Naive B cell (primary cell): ENCODE measurements around the gene TBL1X. TPM values are rescaled to one million over a fixed set of nuclear protein-coding genes. Genes with fewer than 3 reads are reported as not detected.

Source experiments
- ATAC-seq, 2 donors: fragments of 150-1000 bp; cut with Tn5 transposase; 2 replicates each; pipeline ENCODE4 v1.10.0; 2021; ENCODE audit warnings: low read depth in 2 of 2, mild to moderate bottlenecking in 2 of 2, moderate library complexity in 2 of 2
- DNase-seq: peaks from one replicate; pipeline ENCODE4 v3.0.0; 2022
- H3K27ac Mint-ChIP-seq, 6 donors: one replicate each; pipeline ENCODE4 v1.8.0; 2020 to 2022; ENCODE audit warnings: mild to moderate bottlenecking in 6 of 6, mixed read lengths in 6 of 6, moderate library complexity in 5 of 6, inconsistent platforms in 2 of 6
- H3K27me3 Mint-ChIP-seq, 3 donors: one replicate each; pipeline ENCODE4 v1.8.0; 2021 to 2022; ENCODE audit warnings: mixed read lengths in 3 of 3, mild to moderate bottlenecking in 1 of 3
- H3K36me3 Mint-ChIP-seq, 2 donors: one replicate each; pipeline ENCODE4 v1.8.0; 2020 to 2022; ENCODE audit warnings: mixed read lengths in 2 of 2, inconsistent platforms in 1 of 2, mild to moderate bottlenecking in 1 of 2
- H3K4me1 Mint-ChIP-seq, 3 donors: one replicate each; pipeline ENCODE4 v1.8.0; 2020 to 2022; ENCODE audit warnings: mixed read lengths in 3 of 3, inconsistent platforms in 1 of 3, mild to moderate bottlenecking in 1 of 3, moderate library complexity in 1 of 3
- H3K4me3 Mint-ChIP-seq, 8 donors: one replicate each; pipeline ENCODE4 v1.8.0; 2020 to 2022; ENCODE audit warnings: mild to moderate bottlenecking in 8 of 8, mixed read lengths in 8 of 8, moderate library complexity in 8 of 8, inconsistent platforms in 2 of 8
- H3K9me3 Mint-ChIP-seq, 7 donors: one replicate each; pipeline ENCODE4 v1.8.0; 2020 to 2022; ENCODE audit warnings: mixed read lengths in 7 of 7, mild to moderate bottlenecking in 5 of 7, inconsistent platforms in 2 of 7, moderate library complexity in 1 of 7
- polyA plus RNA-seq, 6 donors: library from polyadenylated mRNA; unstranded; fragments of 300-500 nt; fragmentation: Illumina TruSeq; gene quantifications; one replicate each; pipeline ENCODE4 v1.2.3, GENCODE V29; 2021; ENCODE audit warnings: low read depth in 6 of 6

The TBL1X gene
- polyA plus RNA-seq, 6 donors from 2014 or later, result 14.0 to 26.8 (median 18.8) TPM

DNA sequence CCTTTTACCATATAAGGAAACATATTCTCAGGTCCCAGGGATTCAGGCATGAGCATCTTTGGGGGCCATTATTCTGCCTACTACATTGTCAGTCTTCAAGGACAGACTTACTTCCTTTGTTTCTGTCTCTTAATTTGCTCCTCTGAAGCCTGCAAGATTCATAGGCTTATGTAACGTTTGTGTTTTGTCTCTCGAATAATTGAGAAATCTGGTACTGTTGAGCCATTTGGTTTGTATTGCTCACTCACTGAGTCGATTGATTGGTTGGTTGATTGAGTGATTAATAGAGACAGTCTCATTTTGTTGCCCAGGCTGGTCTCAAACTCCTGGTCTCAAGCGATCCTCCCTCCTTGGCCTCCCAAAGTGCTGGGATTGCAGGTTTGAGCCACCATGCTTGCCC is 23.7 kb downstream of the TBL1X start:
- Mint-ChIP-seq H3K36me3 (peaks cover 0 to 4% of the 10 kb centered on the region in 2 donors), H3K27ac (peak overlapping the region in 1 of 6 donors; percentile 26), H3K27me3 (no peaks in the 10 kb centered on the region), H3K4me1 (peaks cover 20 to 35% (median 33%) of the 10 kb centered on the region in 3 donors), H3K4me3 (no peak overlapping the region), H3K9me3 (peaks cover 0 to 7% (median 2%) of the 10 kb centered on the region in 7 donors)
- DNase-seq (no peak), ATAC-seq (no peak)

DNA sequence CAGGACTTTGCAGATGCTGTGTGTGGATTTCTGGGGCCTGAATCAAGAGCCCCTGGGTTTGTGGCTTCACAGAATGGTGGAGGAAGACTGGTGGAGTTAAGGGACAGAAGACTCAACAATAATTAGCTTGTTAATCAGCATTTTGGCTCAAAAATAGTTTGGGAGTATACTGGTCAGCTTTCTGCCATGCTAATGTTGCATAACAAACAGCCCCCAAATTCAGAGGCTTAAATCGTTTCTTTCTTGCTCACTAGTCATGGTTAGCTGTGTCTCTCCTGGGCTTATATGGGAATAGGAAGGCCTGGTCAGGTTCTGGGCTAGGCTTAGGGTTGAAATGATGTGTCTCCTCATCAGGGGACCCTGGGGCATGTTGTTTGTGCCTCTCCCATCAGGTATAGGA is 24.4 kb downstream of the TBL1X start:
- Mint-ChIP-seq H3K4me3 (no peak overlapping the region), H3K27ac (peak overlapping the region in 2 of 6 donors; percentile 44 to 59), H3K27me3 (no peaks in the 10 kb centered on the region), H3K9me3 (peaks cover 0 to 7% (median 0%) of the 10 kb centered on the region in 7 donors), H3K4me1 (peaks cover 18 to 33% (median 32%) of the 10 kb centered on the region in 3 donors), H3K36me3 (peaks cover 0 to 4% of the 10 kb centered on the region in 2 donors)
- no peak for ATAC-seq
- no peak for DNase-seq

DNA sequence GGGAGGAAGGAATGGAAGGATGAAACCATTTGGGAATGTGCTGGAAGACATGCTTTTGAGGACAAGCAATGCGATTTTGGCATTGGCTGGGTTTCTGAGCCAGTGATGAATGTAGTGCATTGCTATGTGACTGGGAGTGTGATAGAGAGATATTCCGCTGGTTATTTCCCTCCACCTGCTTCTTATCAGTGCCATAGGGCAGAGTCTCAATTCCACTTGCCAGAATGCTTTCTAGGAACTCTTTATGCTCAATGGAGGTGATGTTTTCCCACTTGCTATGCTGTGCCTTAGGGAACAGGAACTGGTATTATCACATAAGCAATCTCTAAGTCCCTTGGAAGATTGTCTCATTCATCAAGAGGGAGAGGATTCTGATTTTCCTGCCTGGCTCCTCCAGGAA is 28.0 kb downstream of the TBL1X start:
- Mint-ChIP-seq H3K4me1 (peaks cover 22 to 36% (median 23%) of the 10 kb centered on the region in 3 donors), H3K27ac (no peak overlapping the region), H3K36me3 (peaks cover 0 to 4% of the 10 kb centered on the region in 2 donors), H3K27me3 (no peaks in the 10 kb centered on the region), H3K9me3 (peaks cover 0 to 7% (median 0%) of the 10 kb centered on the region in 7 donors), H3K4me3 (no peak overlapping the region)
- no peak for DNase-seq
- no peak for ATAC-seq

DNA sequence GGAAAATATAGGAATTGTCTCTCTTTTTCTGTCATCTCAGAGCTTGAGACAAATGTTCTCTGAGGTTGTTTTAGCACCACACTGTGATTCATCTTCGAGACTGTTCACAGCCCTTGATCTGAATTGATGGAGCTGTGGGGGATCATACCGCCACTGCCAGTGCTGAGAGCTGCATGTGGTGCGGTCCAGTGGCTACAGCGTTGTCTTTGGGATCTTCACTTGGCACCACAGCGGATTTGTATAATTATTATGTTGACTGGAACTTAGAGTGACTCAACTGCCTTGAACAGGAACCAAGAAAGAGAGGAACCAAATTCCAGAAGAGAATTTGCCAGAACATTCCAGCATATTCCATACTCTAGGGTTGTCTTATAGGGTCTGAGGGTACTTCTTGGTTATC is 29.1 kb downstream of the TBL1X start:
- Mint-ChIP-seq H3K36me3 (peaks cover 2 to 4% of the 10 kb centered on the region in 2 donors), H3K4me3 (no peak overlapping the region), H3K9me3 (peaks cover 0 to 7% (median 0%) of the 10 kb centered on the region in 7 donors), H3K27me3 (no peaks in the 10 kb centered on the region), H3K4me1 (peaks cover 22 to 40% (median 27%) of the 10 kb centered on the region in 3 donors), H3K27ac (peak overlapping the region in 1 of 6 donors; percentile 33)
- ATAC-seq (no peak), DNase-seq (no peak)

DNA sequence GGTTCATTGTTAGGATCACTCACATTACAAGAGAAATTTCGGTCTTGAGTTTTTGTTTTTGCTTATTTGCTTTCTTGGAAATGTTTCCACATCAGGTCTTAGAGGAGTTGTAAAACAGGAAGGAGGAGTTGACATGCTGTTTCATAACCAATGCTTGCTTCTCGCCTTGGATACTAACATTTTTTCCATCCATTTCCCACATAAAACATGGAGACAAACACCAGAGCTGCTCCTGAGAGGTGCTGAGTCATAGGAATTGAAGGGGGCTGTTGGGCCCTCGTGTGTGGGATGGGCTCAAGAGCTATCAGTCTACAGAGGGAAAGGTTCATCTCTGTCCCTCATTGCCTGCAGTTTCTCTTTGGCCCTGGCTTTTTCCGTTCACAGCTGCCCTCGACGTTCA is 29.9 kb downstream of the TBL1X start:
- H3K27ac Mint-ChIP-seq, result no peak overlapping the region
- no peak for ATAC-seq

DNA sequence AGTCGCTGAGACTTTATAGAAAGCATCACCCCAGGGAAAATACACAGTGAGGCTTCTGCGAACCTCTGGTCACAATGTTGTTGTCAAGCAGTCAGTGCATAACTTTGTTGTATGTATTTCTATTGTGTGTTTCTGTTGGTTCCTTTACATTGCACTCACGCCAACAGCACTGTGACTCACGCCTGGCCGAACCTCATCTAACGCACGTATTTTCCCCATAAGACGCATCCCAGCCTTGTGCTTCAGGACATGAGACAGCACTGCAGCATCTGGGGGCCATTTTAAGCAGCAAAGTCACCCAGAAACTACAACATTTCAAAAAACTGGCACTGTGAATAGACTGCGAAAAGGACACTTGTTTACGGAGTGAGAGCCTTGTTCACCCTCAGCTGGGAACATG is 30.6 kb downstream of the TBL1X start:
- H3K4me3 Mint-ChIP-seq, result no peak overlapping the region

More for the DNA sequence above, 29.9 kb downstream of the TBL1X start:
- H3K9me3 Mint-ChIP-seq, result peaks cover 0 to 8% (median 0%) of the 10 kb centered on the region in 7 donors
- no peak for DNase-seq
- no peaks in the 10 kb centered on the region for H3K27me3 Mint-ChIP-seq
- H3K4me3 Mint-ChIP-seq, result no peak overlapping the region
- H3K36me3 Mint-ChIP-seq, result peaks cover 4 to 8% of the 10 kb centered on the region in 2 donors
- H3K4me1 Mint-ChIP-seq, result peaks cover 20 to 43% (median 32%) of the 10 kb centered on the region in 3 donors

DNA sequence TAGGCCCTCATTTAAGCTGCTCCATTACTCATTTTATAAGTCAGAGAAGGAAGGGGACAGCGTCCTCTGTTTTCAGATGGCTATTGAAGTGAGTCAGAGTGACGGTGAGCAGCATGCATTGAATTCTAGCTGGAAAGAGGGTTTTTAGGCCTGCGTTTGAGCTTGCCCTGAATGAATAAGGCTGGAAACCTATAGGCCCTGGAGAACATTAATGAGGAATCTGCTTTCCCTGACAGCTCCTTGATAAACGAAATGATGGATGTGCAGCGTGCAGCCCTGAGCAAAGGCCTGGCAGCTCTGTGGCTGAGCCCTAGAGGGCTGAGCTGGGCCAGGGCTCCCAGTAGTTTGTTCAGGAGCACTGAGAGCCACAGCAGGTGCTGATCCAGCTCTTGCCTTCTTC is 33.4 kb downstream of the TBL1X start:
- Mint-ChIP-seq H3K27me3 (no peaks in the 10 kb centered on the region), H3K36me3 (peaks cover 19 to 23% of the 10 kb centered on the region in 2 donors), H3K4me3 (no peak overlapping the region), H3K27ac (peak overlapping the region in 1 of 6 donors; percentile 59), H3K9me3 (peaks cover 0 to 3% (median 1%) of the 10 kb centered on the region in 7 donors), H3K4me1 (peaks cover 19 to 32% (median 21%) of the 10 kb centered on the region in 3 donors)
- ATAC-seq (no peak), DNase-seq (no peak)

More for the DNA sequence above, 30.6 kb downstream of the TBL1X start:
- no peak for DNase-seq
- Mint-ChIP-seq H3K36me3 (peaks cover 4 to 8% of the 10 kb centered on the region in 2 donors), H3K9me3 (peaks cover 0 to 8% (median 0%) of the 10 kb centered on the region in 7 donors), H3K27me3 (no peaks in the 10 kb centered on the region), H3K4me1 (peaks cover 20 to 42% (median 32%) of the 10 kb centered on the region in 3 donors), H3K27ac (no peak overlapping the region)
- no peak for ATAC-seq

DNA sequence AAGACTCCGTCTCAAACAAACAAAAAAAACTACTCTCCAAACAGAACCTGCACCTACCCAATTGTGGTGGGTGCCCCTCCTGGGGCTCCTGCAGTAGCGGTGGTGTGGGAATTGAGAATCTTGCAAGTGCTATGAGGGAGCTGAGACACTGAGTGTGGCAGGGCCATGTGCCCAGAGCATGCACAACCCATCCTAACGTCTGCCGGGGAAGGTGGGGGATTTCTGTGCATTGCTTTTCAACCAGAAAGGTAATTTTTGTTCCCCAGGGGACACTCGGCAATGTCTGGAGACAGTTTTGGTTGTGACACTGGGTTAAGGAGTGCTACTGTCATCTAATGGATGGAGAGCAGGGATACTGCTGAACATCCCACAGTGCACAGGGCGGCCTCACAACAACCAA is 35.7 kb downstream of the TBL1X start:
- Mint-ChIP-seq H3K27ac (no peak overlapping the region), H3K4me1 (peaks cover 19 to 26% (median 21%) of the 10 kb centered on the region in 3 donors), H3K27me3 (no peaks in the 10 kb centered on the region), H3K9me3 (peaks cover 0 to 5% (median 1%) of the 10 kb centered on the region in 7 donors), H3K4me3 (no peak overlapping the region), H3K36me3 (peaks cover 19 to 32% of the 10 kb centered on the region in 2 donors)
- ATAC-seq (no peak), DNase-seq (no peak)

DNA sequence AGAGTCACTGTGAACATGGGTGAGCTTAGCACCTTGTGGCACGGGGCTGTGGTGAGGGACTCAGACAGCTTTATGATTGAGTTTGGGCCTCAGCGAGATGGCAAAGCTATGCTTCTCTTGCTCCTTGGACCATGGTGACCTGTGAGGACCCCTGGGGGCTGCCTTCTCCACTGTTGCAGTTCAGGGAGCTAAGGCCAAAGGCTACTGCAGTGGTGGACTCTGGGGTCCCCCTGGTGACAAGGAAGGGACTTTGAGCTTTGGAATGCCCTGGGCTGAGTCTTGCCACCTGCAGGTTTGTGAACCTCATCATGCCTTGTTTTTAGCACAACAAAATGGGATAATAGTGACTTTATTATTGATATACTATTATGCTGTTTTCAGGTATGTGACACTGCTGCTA is 36.5 kb downstream of the TBL1X start:
- ATAC-seq (no peak), DNase-seq (no peak)
- H3K36me3 Mint-ChIP-seq, result peaks cover 15 to 37% of the 10 kb centered on the region in 2 donors
- H3K27ac Mint-ChIP-seq, result no peak overlapping the region
- H3K4me1 Mint-ChIP-seq, result peaks cover 18 to 20% (median 19%) of the 10 kb centered on the region in 3 donors
- H3K4me3 Mint-ChIP-seq, result no peak overlapping the region
- peaks cover 0 to 5% (median 3%) of the 10 kb centered on the region in 7 donors for H3K9me3 Mint-ChIP-seq
- no peaks in the 10 kb centered on the region for H3K27me3 Mint-ChIP-seq

DNA sequence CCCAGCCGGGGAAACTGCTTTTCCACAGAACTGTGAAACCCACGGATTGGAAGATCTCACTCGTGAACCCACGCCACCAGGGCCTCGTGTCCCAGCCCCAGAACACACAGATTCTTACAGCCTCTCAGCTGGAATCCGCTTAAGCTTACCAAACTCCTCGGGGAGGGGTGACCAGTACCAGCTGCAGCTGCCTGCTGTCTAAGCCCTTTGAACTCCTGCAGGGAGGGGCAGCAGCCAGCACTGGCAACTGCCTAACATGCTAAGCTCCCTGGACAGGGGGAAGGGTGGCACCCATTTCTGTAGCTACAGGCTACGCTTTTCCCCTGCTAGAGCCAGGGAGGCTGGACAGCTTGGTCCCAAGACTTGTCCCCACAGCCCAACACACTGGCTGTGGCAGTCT is 38.4 kb downstream of the TBL1X start:
- Mint-ChIP-seq H3K27me3 (no peaks in the 10 kb centered on the region), H3K27ac (no peak overlapping the region), H3K4me3 (no peak overlapping the region), H3K9me3 (peaks cover 0 to 13% (median 5%) of the 10 kb centered on the region in 7 donors), H3K4me1 (peaks cover 9 to 19% (median 15%) of the 10 kb centered on the region in 3 donors), H3K36me3 (peaks cover 19 to 38% of the 10 kb centered on the region in 2 donors)
- DNase-seq, result no peak
- no peak for ATAC-seq

DNA sequence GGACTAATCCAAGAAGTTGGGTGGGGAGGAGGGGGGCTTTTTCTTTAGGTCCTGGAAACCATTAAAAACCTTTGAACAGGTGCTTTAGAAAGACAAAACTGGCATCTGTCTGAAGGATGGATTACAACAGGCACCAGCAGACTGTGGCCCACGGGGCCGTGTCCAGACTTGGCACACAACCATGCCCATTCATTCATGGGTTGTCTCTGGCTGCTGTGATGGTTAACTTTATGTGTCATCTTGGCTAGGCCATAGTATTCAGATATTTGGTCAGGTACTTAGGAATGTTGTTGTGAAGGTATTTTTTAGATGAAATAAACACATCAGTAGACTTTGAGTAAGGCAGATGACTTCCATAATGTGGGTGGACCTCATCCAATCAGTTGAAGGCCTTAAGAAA is 45.5 kb downstream of the TBL1X start:
- Mint-ChIP-seq H3K9me3 (peaks cover 0 to 12% (median 7%) of the 10 kb centered on the region in 7 donors), H3K4me3 (no peak overlapping the region), H3K36me3 (peaks cover 7 to 9% of the 10 kb centered on the region in 2 donors), H3K4me1 (peaks cover 13 to 34% (median 17%) of the 10 kb centered on the region in 3 donors), H3K27me3 (no peaks in the 10 kb centered on the region), H3K27ac (no peak overlapping the region)
- DNase-seq (no peak), ATAC-seq (no peak)

DNA sequence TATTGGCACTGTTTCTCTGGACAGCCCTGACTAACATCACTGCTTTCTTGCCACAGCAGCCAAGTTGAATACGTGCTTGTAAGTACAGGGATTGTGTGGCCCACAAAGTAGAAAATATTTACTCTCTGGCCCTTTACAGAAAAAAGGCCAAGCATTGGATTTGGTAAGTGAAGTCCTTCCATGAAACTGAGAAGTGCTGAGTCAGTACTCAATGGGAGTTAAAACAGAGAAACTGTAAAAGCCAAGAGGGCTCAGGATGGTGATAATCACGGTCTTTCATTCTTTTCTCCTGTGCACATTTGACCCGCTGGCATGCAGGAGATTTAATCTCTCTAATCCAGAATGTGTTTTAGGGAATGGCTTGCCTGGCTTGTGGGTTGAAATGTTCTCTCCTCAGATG is 46.1 kb downstream of the TBL1X start:
- ATAC-seq (no peak), DNase-seq (no peak)
- peaks cover 0 to 12% (median 6%) of the 10 kb centered on the region in 7 donors for H3K9me3 Mint-ChIP-seq
- H3K4me3 Mint-ChIP-seq, result no peak overlapping the region
- peak overlapping the region in 2 of 6 donors; percentile 40 to 68 for H3K27ac Mint-ChIP-seq
- peaks cover 5 to 9% of the 10 kb centered on the region in 2 donors for H3K36me3 Mint-ChIP-seq
- H3K4me1 Mint-ChIP-seq, result peaks cover 17 to 40% (median 23%) of the 10 kb centered on the region in 3 donors
- H3K27me3 Mint-ChIP-seq, result no peaks in the 10 kb centered on the region

DNA sequence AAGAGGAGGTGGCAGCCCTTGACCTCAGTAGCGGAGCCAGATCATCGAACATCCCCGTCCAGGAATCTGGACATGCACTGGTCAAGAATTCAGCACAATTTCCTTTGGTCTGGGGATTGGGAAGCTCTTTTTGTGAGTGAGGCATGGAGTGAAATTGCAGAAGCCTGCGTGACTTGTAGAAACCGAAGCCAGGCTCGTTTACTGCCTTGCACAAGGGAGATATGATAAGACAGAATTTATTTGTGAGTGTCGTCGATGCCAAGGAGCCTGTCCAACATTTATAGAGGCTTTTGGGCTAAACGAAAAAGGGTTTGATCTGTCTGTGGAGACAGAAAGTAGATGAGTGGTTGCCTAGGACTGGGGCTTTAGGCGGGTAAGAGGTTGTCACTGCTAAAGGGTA is 50.6 kb downstream of the TBL1X start:
- no peak for ATAC-seq
- H3K36me3 Mint-ChIP-seq, result peaks cover 0 to 5% of the 10 kb centered on the region in 2 donors
- peaks cover 22 to 62% (median 49%) of the 10 kb centered on the region in 3 donors for H3K4me1 Mint-ChIP-seq
- peak overlapping the region in 6 of 8 donors; percentile 48 to 86 (median 67) for H3K4me3 Mint-ChIP-seq
- H3K27me3 Mint-ChIP-seq, result no peaks in the 10 kb centered on the region
- H3K27ac Mint-ChIP-seq, result peak overlapping the region in 4 of 6 donors; percentile 37 to 84 (median 70)
- H3K9me3 Mint-ChIP-seq, result peaks cover 0 to 3% (median 0%) of the 10 kb centered on the region in 7 donors
- DNase-seq, result no peak

DNA sequence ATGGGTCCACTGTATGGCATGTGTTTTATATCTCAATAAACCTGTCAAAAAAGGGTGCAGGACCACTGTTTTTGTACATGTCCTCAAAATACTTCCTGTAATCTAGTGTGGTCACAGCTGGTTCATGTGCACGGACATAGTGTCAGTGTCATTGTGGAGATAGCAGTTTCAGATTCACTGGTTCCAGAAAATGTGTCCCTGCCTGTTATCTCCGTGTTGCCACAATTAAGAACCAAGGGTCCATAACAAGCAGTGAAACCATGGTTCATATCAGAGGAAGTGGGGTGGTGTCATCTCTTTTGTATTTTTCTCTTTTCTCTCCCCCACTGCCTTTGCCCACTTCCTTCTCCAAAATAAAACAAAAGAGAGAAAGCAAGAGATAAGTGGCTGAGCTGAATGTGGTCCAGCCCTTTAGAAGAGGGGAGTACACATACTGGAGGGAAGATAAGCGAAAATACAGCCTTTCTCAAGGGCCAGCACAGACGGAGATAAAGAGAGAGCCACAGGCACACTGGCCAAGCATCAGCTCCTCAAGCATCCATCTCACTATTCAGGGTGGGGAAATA is 51.2 kb downstream of the TBL1X start:
- H3K4me3 Mint-ChIP-seq, result peak overlapping the region in 7 of 8 donors; percentile 48 to 86 (median 72)
- peaks cover 0 to 2% (median 0%) of the 10 kb centered on the region in 7 donors for H3K9me3 Mint-ChIP-seq
- H3K27me3 Mint-ChIP-seq, result no peaks in the 10 kb centered on the region
- ATAC-seq (peak; percentile 62 to 63), DNase-seq (peak; percentile 12)
- peak overlapping the region in 5 of 6 donors; percentile 9 to 84 (median 82) for H3K27ac Mint-ChIP-seq
- peaks cover 26 to 66% (median 54%) of the 10 kb centered on the region in 3 donors for H3K4me1 Mint-ChIP-seq
- H3K36me3 Mint-ChIP-seq, result peaks cover 0 to 5% of the 10 kb centered on the region in 2 donors
